K562 (cell line): Measurements from ENCODE around the gene CCDC28B. TPM values are rescaled to one million over a fixed set of nuclear protein-coding genes. Genes with fewer than 3 reads are reported as not detected.

ENCODE experiments used
- ATAC-seq: fragments of 200-7000 bp; cut with Tn5 transposase; 3 replicates; pipeline ENCODE4 v1.9.1; 2020; ENCODE audit warnings: moderate library complexity
- BruUV-seq: library from RNA; stranded (reverse); fragments of 400-500 nt; replicated peaks from 2 replicates; lab custom pipeline; 2021; lab: Mats Ljungman, UMichigan
- CTCF ChIA-PET: fragments of 300-600 bp; formaldehyde crosslinking; extraction: SDS; loops from one replicate; lab custom pipeline; 2021; ENCODE audit warnings: low intra/inter-chr PET ratio; lab: Yijun Ruan, JAX
- POLR2A ChIA-PET: fragments of 300-600, 350-650 bp; sonication (Branson Sonifier 250); formaldehyde crosslinking; extraction: SDS; loops from one replicate; lab custom pipeline; 2021; ENCODE audit warnings: antibody characterized with exemption, inconsistent platforms; lab: Yijun Ruan, JAX
- DNase-seq, 4 experiments: peaks; one replicate each; pipeline versions ENCODE4 v3.0.0 to v3.0.0-alpha.2; 2011 to 2018; ENCODE audit warnings: low spot score in 3 of 4, mixed read lengths in 3 of 4; ENCODE audit errors: extremely low read depth in 1 of 4
- FAIRE-seq: peaks from 2 replicates; lab custom pipeline; 2011; peaks lifted over from hg19 to GRCh38; lab: Jason Lieb, UNC
- H2AFZ ChIP-seq: 2 replicates; pipeline ENCODE4 v1.6.0; 2011; ENCODE audit warnings: low read depth, low read length, control low read depth, inconsistent platforms
- H3K27ac ChIP-seq: fragments of 200-600 bp; 3 replicates; pipeline ENCODE4 v1.8.0; 2011; ENCODE audit warnings: low read depth, mild to moderate bottlenecking, control low read depth, inconsistent platforms, low read length, moderate library complexity, mixed read lengths; ENCODE audit errors: extremely low read depth
- H3K27me3 ChIP-seq, 2 experiments: fragments of 300-600 bp in 1 of 2; 2 replicates in 1 of 2; 3 replicates in 1 of 2; pipeline versions ENCODE4 v1.6.0 to v1.8.0; 2011; ENCODE audit warnings: inconsistent platforms in 2 of 2, low read length in 2 of 2, mild to moderate bottlenecking in 1 of 2, mixed read lengths in 1 of 2, moderate library complexity in 1 of 2; ENCODE audit not compliant: control insufficient read depth in 2 of 2, insufficient read depth in 2 of 2
- H3K36me3 ChIP-seq: fragments of 300-600 bp; 3 replicates; pipeline ENCODE4 v1.8.0; 2011; ENCODE audit warnings: mild to moderate bottlenecking, low read length, inconsistent platforms; ENCODE audit not compliant: control insufficient read depth, insufficient read depth
- H3K4me1 ChIP-seq, 2 experiments: fragments of 200-600 bp in 1 of 2; replicated peaks in 1 of 2; 2 replicates in 1 of 2; 3 replicates in 1 of 2; pipeline versions ENCODE4 v1.5.1 to v1.8.0; 2011; ENCODE audit warnings: inconsistent platforms in 2 of 2, low read length in 2 of 2, mild to moderate bottlenecking in 1 of 2, mixed read lengths in 1 of 2, moderate library complexity in 1 of 2; ENCODE audit not compliant: control insufficient read depth in 2 of 2, insufficient read depth in 2 of 2
- H3K4me2 ChIP-seq: 2 replicates; pipeline ENCODE4 v1.6.1; 2011; ENCODE audit warnings: low read length, control low read depth, inconsistent platforms, mixed read lengths; ENCODE audit not compliant: insufficient read depth
- H3K4me3 ChIP-seq: fragments of 200-600 bp; sonication (generic), shearing (Covaris generic); 2 replicates; pipeline ENCODE4 v1.5.1; 2016; ENCODE audit warnings: control low read depth, inconsistent platforms
- H3K79me2 ChIP-seq: fragments of 200-600 bp; 3 replicates; pipeline ENCODE4 v1.8.0; 2011; ENCODE audit warnings: low read length, inconsistent platforms; ENCODE audit not compliant: control insufficient read depth, insufficient read depth
- H3K9ac ChIP-seq, 2 experiments: 2 replicates each; pipeline versions ENCODE4 v1.6.0 to v1.6.1; 2011; ENCODE audit warnings: low read depth in 2 of 2, low read length in 2 of 2, control low read depth in 1 of 2, inconsistent platforms in 1 of 2, mild to moderate bottlenecking in 1 of 2, mixed read lengths in 1 of 2; ENCODE audit not compliant: insufficient read depth in 1 of 2
- H3K9me1 ChIP-seq: one replicate; pipeline ENCODE4 v1.6.0; 2011; ENCODE audit warnings: inconsistent platforms, mild to moderate bottlenecking, low read length, moderate library complexity; ENCODE audit not compliant: control insufficient read depth, insufficient read depth
- H3K9me3 ChIP-seq: replicated peaks from 2 replicates; pipeline ENCODE4 v1.5.1; 2011; ENCODE audit warnings: low read depth, low read length, inconsistent platforms; ENCODE audit not compliant: control insufficient read depth, insufficient read depth
- H4K20me1 ChIP-seq: replicated peaks from 2 replicates; pipeline ENCODE4 v1.6.1; 2011; ENCODE audit warnings: low read length, inconsistent platforms, mixed read lengths; ENCODE audit not compliant: control insufficient read depth, insufficient read depth
- ARID3A ChIP-seq: IDR thresholded peaks from 2 replicates; pipeline ENCODE4 v1.6.1; 2012; ENCODE audit warnings: low read depth, low read length, improper control_type of control experiment, borderline replicate concordance
- ELF4 ChIP-seq: fragments of 450-650 bp; formaldehyde crosslinking; IDR thresholded peaks from 2 replicates; pipeline ENCODE4 v1.4.0; 2022; ENCODE audit warnings: missing genetic modification characterization
- EP400 ChIP-seq: fragments of 450-650 bp; IDR thresholded peaks from 2 replicates; pipeline ENCODE4 v1.6.1; 2017; ENCODE audit warnings: antibody characterized with exemption, mild to moderate bottlenecking, moderate library complexity
- GTF2A2 ChIP-seq: IDR thresholded peaks from 2 replicates; pipeline ENCODE4 v1.6.1; 2016; ENCODE audit warnings: mild to moderate bottlenecking, missing genetic modification characterization, missing compliant biosample characterization
- KLF6 ChIP-seq: fragments of 250-450 bp; sonication (Bioruptor Pico); IDR thresholded peaks from 2 replicates; pipeline ENCODE4 v1.4.0; 2020; ENCODE audit warnings: mild to moderate bottlenecking, moderate library complexity, borderline replicate concordance
- MYBL2 ChIP-seq, 2 experiments: fragments of 450-650 bp in 1 of 2; sonication (generic) in 1 of 2; formaldehyde crosslinking in 1 of 2; IDR thresholded peaks; 2 replicates each; pipeline versions ENCODE4 v1.6.1 to v1.8.1; 2017 to 2022; ENCODE audit warnings: borderline replicate concordance in 1 of 2, inconsistent platforms in 1 of 2, low read depth in 1 of 2, mild to moderate bottlenecking in 1 of 2, missing genetic modification reagents in 1 of 2, moderate library complexity in 1 of 2
- MYC ChIP-seq, 2 experiments: fragments of 250-450 bp in 1 of 2; sonication (Bioruptor Pico) in 1 of 2; IDR thresholded peaks; 2 replicates each; pipeline versions ENCODE4 v1.5.1 to v1.6.1; 2012 to 2021; ENCODE audit warnings: low read depth in 2 of 2, borderline replicate concordance in 1 of 2, improper control_type of control experiment in 1 of 2, low read length in 1 of 2, mild to moderate bottlenecking in 1 of 2, moderate library complexity in 1 of 2
- NFIC ChIP-seq: fragments of 450-650 bp; IDR thresholded peaks from 2 replicates; pipeline ENCODE4 v1.6.1; 2017; ENCODE audit warnings: mild to moderate bottlenecking, inconsistent platforms
- PHF21A ChIP-seq: fragments of 450-650 bp; IDR thresholded peaks from 2 replicates; pipeline ENCODE4 v1.6.1; 2017; ENCODE audit warnings: low read depth, borderline replicate concordance
- POLR2AphosphoS5 ChIP-seq: IDR thresholded peaks from 2 replicates; pipeline ENCODE4 v1.6.1; 2011; ENCODE audit warnings: mild to moderate bottlenecking, low read depth, low read length, moderate library complexity; ENCODE audit not compliant: control insufficient read depth, insufficient read depth
- PYGO2 ChIP-seq: fragments of 450-650 bp; IDR thresholded peaks from 2 replicates; pipeline ENCODE4 v1.6.1; 2016; ENCODE audit warnings: mild to moderate bottlenecking, missing genetic modification characterization, moderate library complexity, missing compliant biosample characterization
- SUPT5H ChIP-seq: fragments of 450-650 bp; IDR thresholded peaks from 2 replicates; pipeline ENCODE4 v1.6.1; 2016
- ZNF589 ChIP-seq: fragments of 200-800 bp; sonication (Bioruptor generic); IDR thresholded peaks from 2 replicates; pipeline ENCODE4 v1.6.1; 2016; ENCODE audit warnings: low read depth, missing genetic modification characterization, missing compliant biosample characterization
- WGBS: fragments of 100-300 bp; shearing (Covaris generic); methylation state at CpG from one replicate; pipeline ENCODE4 v1.1.6; 2016; ENCODE audit warnings: low coverage, mixed read lengths; ENCODE audit not compliant: insufficient coverage; ENCODE audit errors: missing lambda C conversion rate; 5-methylcytosine and 5-hydroxymethylcytosine counted together
- in situ Hi-C: fragments of 300-500 bp; cut with MboI; formaldehyde crosslinking; loops from 4 replicates; pipeline ENCODE4 v1.15.0; 2018; ENCODE audit warnings: inconsistent platforms, mixed read lengths
- intact Hi-C: fragments of 100-400 bp; cut with micrococcal nuclease; formaldehyde crosslinking; loops from 2 replicates; pipeline ENCODE4 v1.14.2; 2022
- polyA plus RNA-seq, 8 experiments: library from polyadenylated mRNA; depleted of rRNA in 4 of 8; stranded (reverse) in 5 of 8; unstranded in 3 of 8; fragments of >200 nt; fragmentation: Nextera tagmentation in 2 of 8; fragmentation: Illumina TruSeq in 1 of 8; extraction: Ambion mirVana in 2 of 8; extraction: Trizol in 1 of 8; gene quantifications; 2 replicates each; pipeline versions ENCODE4 v1.2.1 to v1.2.3, GENCODE V29; 2011 to 2014; ENCODE audit warnings: inconsistent platforms in 1 of 8, missing spikeins in 1 of 8
- total RNA-seq, 7 experiments: library from RNA; depleted of rRNA in 6 of 7; stranded (reverse); fragments of >200 nt in 6 of 7; fragmentation: Illumina TruSeq in 2 of 7; extraction: Trizol in 2 of 7; gene quantifications; 2 replicates each; pipeline versions ENCODE4 v1.2.1 to v1.2.3, GENCODE V29; 2011 to 2021; ENCODE audit warnings: low replicate concordance in 1 of 7

Gene CCDC28B
- total and polyA plus RNA-seq, 9 of the 15 experiments (the other 6 are each of a cell fraction or from before 2014, with no cell fraction given) = 5.7 to 54.5 (median 31.7) TPM

- FAIRE-seq = no peak
- TF ChIP-seq KLF6 (no peak), GTF2A2 (tag) (no peak), NFIC (peak; percentile 55; the same call in 1 of the 2 replicates), ELF4 (CRISPR knock-in tag) (no peak)
- no peak overlapping the region; the same call in 2 of the 3 replicates for H3K27ac ChIP-seq
- intact Hi-C loops = loop anchor here (5.0 to 10.0 kb wide), 2 partner anchors 57 to 170 kb away; partner anchors contain the start of gene KHDRBS1
- H3K4me2 ChIP-seq = no peak overlapping the region
- no peaks in the 10 kb centered on the region for H3K9me3 ChIP-seq
- H2AFZ ChIP-seq = no peak overlapping the region
- H3K27me3 ChIP-seq = no peaks in the 10 kb centered on the region
- H4K20me1 ChIP-seq = no peaks in the 10 kb centered on the region; the same call in 1 of the 2 replicates
- ChIA-PET CTCF (no interaction called here), POLR2A (interaction anchor here (0.6 to 11.6 kb wide), 6 partner anchors 12 to 111 kb away, joined by 3 to 201 read pairs (median 3); partner anchors contain the start of genes CCDC28B, IQCC, KPNA6 and TMEM39B)
- H3K9me1 ChIP-seq = peaks cover 4% of the 10 kb centered on the region
- H3K4me3 ChIP-seq = no peak overlapping the region
- peaks cover 68% of the 10 kb centered on the region for H3K79me2 ChIP-seq
- H3K36me3 ChIP-seq = peaks cover 85% of the 10 kb centered on the region
- in situ Hi-C loops = no loop called here
- BruUV-seq = no TSS peak
- H3K4me1 ChIP-seq = peaks cover 16 to 23% of the 10 kb centered on the region in 2 experiments
- ATAC-seq = no peak
- no peak for DNase-seq
- peak overlapping the region in 1 of 2 experiments; percentile 31; a peak in 1 of 4 replicates for H3K9ac ChIP-seq
Observed at GRCh38 chr1:32184650-32185049, 15.7 kb upstream of the CCDC28B start.

GRCh38 chr1:32186077-32186476, 14.3 kb upstream of the CCDC28B start:
- Histone ChIP-seq H3K9me1 (peaks cover 4% of the 10 kb centered on the region), H3K4me2 (no peak overlapping the region), H3K27me3 (no peaks in the 10 kb centered on the region), H3K79me2 (peaks cover 54% of the 10 kb centered on the region), H3K4me1 (peaks cover 12 to 14% of the 10 kb centered on the region in 2 experiments), H2AFZ (no peak overlapping the region), H3K4me3 (no peak overlapping the region), H4K20me1 (no peaks in the 10 kb centered on the region; the same call in 1 of the 2 replicates), H3K9ac (peak overlapping the region in 1 of 2 experiments; percentile 23; a peak in 2 of 4 replicates), H3K36me3 (peaks cover 91% of the 10 kb centered on the region), H3K27ac (peak overlapping the region; percentile 46; the same call in 2 of the 3 replicates), H3K9me3 (no peaks in the 10 kb centered on the region)
- ChIA-PET CTCF (no interaction called here), POLR2A (interaction anchor here (0.8 to 11.6 kb wide), 2 partner anchors 11 to 24 kb away, joined by 5 to 201 read pairs; partner anchors contain the start of gene CCDC28B)
- DNase-seq (no peak), FAIRE-seq (no peak), ATAC-seq (peak; percentile 47)
- in situ Hi-C loops = no loop called here
- intact Hi-C loops = loop anchor here (10.0 kb wide), 1 partner anchor 171 kb away; the partner anchor contains the start of gene KHDRBS1
- 97% methylated on average over 2 of the region's 2 CpGs for WGBS
- BruUV-seq = TSS peak; percentile 1
- TF ChIP-seq MYBL2 (IDR thresholded peaks at IDR 0.05; ENCODE audit: low read depth) (no peak), MYBL2 (CRISPR knock-in tag; IDR thresholded peaks at IDR 0.05; ENCODE audit: borderline replicate concordance) (no peak), MYC (IDR thresholded peaks at IDR 0.05; ENCODE audit: low read depth, low read length) (peak; percentile 47; the same call in 1 of the 2 replicates), MYC (CRISPR knock-in tag; IDR thresholded peaks at IDR 0.05; ENCODE audit: borderline replicate concordance, low read depth) (no peak), POLR2AphosphoS5 (0 out of 2 replicates have a peak, but pooled peaks have one; percentile 16), PHF21A (no peak), SUPT5H (0 out of 2 replicates have a peak, but pooled peaks have one; percentile 33), ARID3A (no peak), PYGO2 (tag) (no peak), ZNF589 (CRISPR knock-in tag) (0 out of 2 replicates have a peak, but pooled peaks have one; percentile 41), EP400 (peak; percentile 36; the same call in 1 of the 2 replicates)
